GM23338 (cell line): ENCODE results near the gene DIP2B. TPM values are rescaled to one million over a fixed set of nuclear protein-coding genes. Genes with fewer than 3 reads are reported as not detected.

Experiments
- ATAC-seq: fragments of 200-7000 bp; cut with Tn5 transposase; 3 replicates; pipeline ENCODE4 v1.9.1; 2020
- DNase-seq: peaks from one replicate; pipeline ENCODE4 v3.0.0-alpha.2; 2015; ENCODE audit warnings: low spot score
- H2AFZ ChIP-seq: fragments of 200-600 bp; sonication (generic); 2 replicates; pipeline ENCODE4 v1.8.0; 2016; ENCODE audit warnings: antibody characterized with exemption, mild to moderate bottlenecking, moderate library complexity
- H3F3A ChIP-seq: fragments of 200-600 bp; sonication (generic); replicated peaks from 2 replicates; pipeline ENCODE4 v1.8.0; 2017; ENCODE audit warnings: antibody characterized with exemption, mixed run types, low read depth
- H3K27ac ChIP-seq: fragments of 200-600 bp; sonication (generic); 2 replicates; pipeline ENCODE4 v1.6.1; 2016; ENCODE audit warnings: low read depth
- H3K27me3 ChIP-seq: fragments of 200-600 bp; sonication (generic); 2 replicates; pipeline ENCODE4 v1.8.0; 2016; ENCODE audit warnings: mild to moderate bottlenecking, mixed run types, moderate library complexity; ENCODE audit not compliant: insufficient read depth
- H3K36me3 ChIP-seq: fragments of 200-600 bp; sonication (generic); 2 replicates; pipeline ENCODE4 v1.8.0; 2016; ENCODE audit warnings: mild to moderate bottlenecking; ENCODE audit not compliant: insufficient read depth
- H3K4me1 ChIP-seq: fragments of 200-600 bp; sonication (generic); 2 replicates; pipeline ENCODE4 v1.8.0; 2016; ENCODE audit warnings: mild to moderate bottlenecking, moderate library complexity; ENCODE audit not compliant: insufficient read depth
- H3K4me2 ChIP-seq: fragments of 200-600 bp; sonication (generic); 2 replicates; pipeline ENCODE4 v1.7.1; 2017; ENCODE audit warnings: mixed run types
- H3K4me3 ChIP-seq: fragments of 200-600 bp; sonication (generic); 2 replicates; pipeline ENCODE4 v1.6.1; 2016; ENCODE audit warnings: mixed run types
- H3K79me2 ChIP-seq: fragments of 200-600 bp; sonication (generic); replicated peaks from 2 replicates; pipeline ENCODE4 v1.8.0; 2017; ENCODE audit warnings: mild to moderate bottlenecking; ENCODE audit not compliant: insufficient read depth
- H3K9me2 ChIP-seq: fragments of 200-600 bp; sonication (generic); 2 replicates; pipeline ENCODE4 v1.8.0; 2017; ENCODE audit not compliant: insufficient read depth
- H4K20me1 ChIP-seq: fragments of 200-600 bp; sonication (generic); replicated peaks from 2 replicates; pipeline ENCODE4 v1.8.0; 2017; ENCODE audit warnings: mild to moderate bottlenecking; ENCODE audit not compliant: insufficient read depth
- H3K27ac Mint-ChIP-seq: 2 replicates; pipeline ENCODE4 v1.8.0; 2020; ENCODE audit warnings: inconsistent platforms, mild to moderate bottlenecking, moderate library complexity, mixed read lengths
- H3K27me3 Mint-ChIP-seq: 3 replicates; pipeline ENCODE4 v1.8.0; 2022; ENCODE audit warnings: low read depth, mild to moderate bottlenecking, moderate library complexity, mixed read lengths, inconsistent platforms; ENCODE audit not compliant: insufficient read depth, poor library complexity
- H3K36me3 Mint-ChIP-seq: 3 replicates; pipeline ENCODE4 v1.8.0; 2021; ENCODE audit warnings: low read depth, mild to moderate bottlenecking, inconsistent platforms, moderate library complexity, mixed read lengths
- H3K4me1 Mint-ChIP-seq: 3 replicates; pipeline ENCODE4 v1.8.0; 2020; ENCODE audit warnings: mild to moderate bottlenecking, inconsistent platforms, mixed read lengths
- H3K4me3 Mint-ChIP-seq: 3 replicates; pipeline ENCODE4 v1.8.0; 2021; ENCODE audit warnings: moderate library complexity, mild to moderate bottlenecking, inconsistent platforms, mixed read lengths
- H3K9me3 Mint-ChIP-seq: 3 replicates; pipeline ENCODE4 v1.8.0; 2020; ENCODE audit warnings: moderate library complexity, mild to moderate bottlenecking, inconsistent platforms, mixed read lengths
- CREB1 ChIP-seq: fragments of 250-450 bp; sonication (Bioruptor Pico); IDR thresholded peaks from 2 replicates; pipeline ENCODE4 v1.5.0; 2020; ENCODE audit warnings: low read depth, mild to moderate bottlenecking, moderate library complexity
- CTCF ChIP-seq, 2 experiments: fragments of 200-600 bp in 1 of 2; sonication (generic) in 1 of 2; conservative IDR thresholded peaks; 2 replicates each; pipeline versions ENCODE4 v1.5.1 to v1.6.1; 2016 to 2017; ENCODE audit warnings: antibody characterized with exemption in 2 of 2, low read depth in 2 of 2, mild to moderate bottlenecking in 2 of 2, moderate library complexity in 1 of 2
- EZH2 ChIP-seq: fragments of 200-600 bp; sonication (generic); IDR thresholded peaks from one replicate; pipeline ENCODE4 v1.8.0; 2017; ENCODE audit warnings: antibody characterized with exemption, mild to moderate bottlenecking, low read depth; ENCODE audit not compliant: unreplicated experiment
- EZH2phosphoT487 ChIP-seq: fragments of 200-600 bp; sonication (generic); IDR thresholded peaks from one replicate; pipeline ENCODE4 v1.8.1; 2018; ENCODE audit warnings: antibody characterized with exemption; ENCODE audit not compliant: unreplicated experiment
- JUNB ChIP-seq: IDR thresholded peaks from one replicate; pipeline ENCODE4 v1.6.1; 2016; ENCODE audit warnings: antibody characterized with exemption; ENCODE audit not compliant: unreplicated experiment
- NANOG ChIP-seq: IDR thresholded peaks from 2 replicates; pipeline ENCODE4 v1.6.1; 2016; ENCODE audit warnings: antibody characterized with exemption, borderline replicate concordance
- REST ChIP-seq: IDR thresholded peaks from one replicate; pipeline ENCODE4 v1.6.1; 2018; ENCODE audit warnings: antibody characterized with exemption; ENCODE audit not compliant: unreplicated experiment
- ZNF114 ChIP-seq: fragments of 250-450 bp; sonication (Bioruptor Pico); IDR thresholded peaks from 2 replicates; pipeline ENCODE4 v1.5.0; 2020; ENCODE audit warnings: mild to moderate bottlenecking, moderate library complexity
- ZNF331 ChIP-seq: fragments of 250-450 bp; sonication (Bioruptor Pico); IDR thresholded peaks from 2 replicates; pipeline ENCODE4 v1.5.0; 2020; ENCODE audit warnings: low read depth, mild to moderate bottlenecking, moderate library complexity
- polyA plus RNA-seq: library from polyadenylated mRNA; unstranded; fragments of >200 nt; fragmentation: Nextera tagmentation; extraction: Ambion mirVana; gene quantifications from 2 replicates; pipeline ENCODE4 v1.2.1, GENCODE V29; 2016
- total RNA-seq: library from RNA; depleted of rRNA; stranded (reverse); fragments of >200 nt; shearing (Covaris generic); gene quantifications from 2 replicates; pipeline ENCODE4 v1.2.3, GENCODE V29; 2014

DIP2B gene
- total and polyA plus RNA-seq, 2 experiments from 2014 or later: 8.0 to 36.4 TPM

GRCh38 chr12:50604640-50604920, 99.8 kb downstream of the DIP2B start (continued):
- TF ChIP-seq NANOG (no peak), ZNF114 (CRISPR knock-in tag) (no peak), JUNB (no peak), CTCF (conservative IDR thresholded peaks at IDR 0.05; ENCODE audit: low read depth in 2 of 2) (no peak), CREB1 (CRISPR knock-in tag) (no peak)

- H3K4me3 ChIP-seq: no peak overlapping the region
- DNase-seq (no peak), ATAC-seq (no peak)
- Mint-ChIP-seq H3K4me1 (peaks cover 1% of the 10 kb centered on the region), H3K36me3 (0 out of 3 replicates have a peak, but pooled peaks cover under 1% of the 10 kb centered on the region), H3K4me3 (no peak overlapping the region), H3K27ac (no peak overlapping the region), H3K9me3 (no peaks in the 10 kb centered on the region), H3K27me3 (peaks cover 4% of the 10 kb centered on the region)
- no peaks in the 10 kb centered on the region for H3K9me2 ChIP-seq
- H3K27ac ChIP-seq: no peak overlapping the region
- TF ChIP-seq EZH2 (no peak), CTCF (conservative IDR thresholded peaks at IDR 0.05; ENCODE audit: low read depth in 2 of 2) (no peak), EZH2phosphoT487 (no peak), REST (no peak), CREB1 (CRISPR knock-in tag) (no peak), ZNF331 (CRISPR knock-in tag) (no peak)
- H3F3A ChIP-seq: no peaks in the 10 kb centered on the region; the same call in 1 of the 2 replicates
- H2AFZ ChIP-seq: no peak overlapping the region
- no peaks in the 10 kb centered on the region for H3K27me3 ChIP-seq
- H3K79me2 ChIP-seq: peaks cover 49% of the 10 kb centered on the region
- no peaks in the 10 kb centered on the region for H3K4me1 ChIP-seq
- no peaks in the 10 kb centered on the region for H4K20me1 ChIP-seq
- no peaks in the 10 kb centered on the region for H3K36me3 ChIP-seq
- no peak overlapping the region for H3K4me2 ChIP-seq
Observed at GRCh38 chr12:50606675-50607375, 102.0 kb downstream of the DIP2B start.
